ENCODE data around the gene HIP1.

Gene HIP1

GRCh38 chr7:75565132-75565837 is 173.5 kb downstream of the HIP1 start:
- Histone ChIP-seq H3K4me2 (ENCODE audit: low read length) (no peak overlapping the region), H3K79me2 (ENCODE audit: control insufficient read depth, low read length) (no peaks in the 10 kb centered on the region), H4K20me1 (ENCODE audit: control insufficient read depth, insufficient read depth, low read depth, low read length) (no peaks in the 10 kb centered on the region), H3K27ac (ENCODE audit: low read depth, low read length) (no peak overlapping the region), H3K4me3 (ENCODE audit: low read length) (no peak overlapping the region), H3K4me1 (ENCODE audit: control insufficient read depth, low read length) (peaks cover 7% of the 10 kb centered on the region; the same call in 1 of the 2 replicates), H3K9me3 (ENCODE audit: control insufficient read depth, insufficient read depth, low read length) (no peaks in the 10 kb centered on the region), H3K36me3 (ENCODE audit: control insufficient read depth, low read length) (no peaks in the 10 kb centered on the region), H3K9me2 (replicated peaks; ENCODE audit: control insufficient read depth, low read length) (no peaks in the 10 kb centered on the region), H3F3A (ENCODE audit: control insufficient read depth, insufficient read depth) (no peaks in the 10 kb centered on the region), H3K27me3 (ENCODE audit: control insufficient read depth, low read length) (no peaks in the 10 kb centered on the region)
- TF ChIP-seq EZH2phosphoT487 (IDR thresholded peaks at IDR 0.05; ENCODE audit: borderline replicate concordance, low read length) (no peak), CTCF (IDR thresholded peaks at IDR 0.05; ENCODE audit: low read depth, low read length, poor library complexity, severe bottlenecking) (no peak)

- Histone ChIP-seq H3K4me1 (ENCODE audit: control insufficient read depth, low read length) (0 out of 2 replicates have a peak, but pooled peaks cover 4% of the 10 kb centered on the region), H4K20me1 (ENCODE audit: control insufficient read depth, insufficient read depth, low read depth, low read length) (no peaks in the 10 kb centered on the region), H3K27me3 (ENCODE audit: control insufficient read depth, low read length) (no peaks in the 10 kb centered on the region), H3F3A (ENCODE audit: control insufficient read depth, insufficient read depth) (no peaks in the 10 kb centered on the region), H3K9me3 (ENCODE audit: control insufficient read depth, insufficient read depth, low read length) (no peaks in the 10 kb centered on the region), H3K36me3 (ENCODE audit: control insufficient read depth, low read length) (no peaks in the 10 kb centered on the region), H3K4me2 (ENCODE audit: low read length) (no peak overlapping the region), H3K79me2 (ENCODE audit: control insufficient read depth, low read length) (no peaks in the 10 kb centered on the region), H3K9me2 (replicated peaks; ENCODE audit: control insufficient read depth, low read length) (no peaks in the 10 kb centered on the region), H3K27ac (ENCODE audit: low read depth, low read length) (no peak overlapping the region), H3K4me3 (ENCODE audit: low read length) (no peak overlapping the region)
- TF ChIP-seq EZH2phosphoT487 (IDR thresholded peaks at IDR 0.05; ENCODE audit: borderline replicate concordance, low read length) (no peak), CTCF (IDR thresholded peaks at IDR 0.05; ENCODE audit: low read depth, low read length, poor library complexity, severe bottlenecking) (no peak)
These were observed 175.6 kb downstream of the HIP1 start for GRCh38 chr7:75563171-75563570.

GRCh38 chr7:75559976-75560365 is 178.8 kb downstream of the HIP1 start:
- H3K79me2 ChIP-seq (ENCODE audit: control insufficient read depth, low read length): no peaks in the 10 kb centered on the region
- H3K27ac ChIP-seq (ENCODE audit: low read depth, low read length): no peak overlapping the region
- H3K9me2 ChIP-seq (replicated peaks; ENCODE audit: control insufficient read depth, low read length): no peaks in the 10 kb centered on the region
- no peak overlapping the region for H3K4me2 ChIP-seq (ENCODE audit: low read length)
- no peaks in the 10 kb centered on the region for H4K20me1 ChIP-seq (ENCODE audit: control insufficient read depth, insufficient read depth, low read depth, low read length)
- no peaks in the 10 kb centered on the region for H3K9me3 ChIP-seq (ENCODE audit: control insufficient read depth, insufficient read depth, low read length)
- no peaks in the 10 kb centered on the region for H3F3A ChIP-seq (ENCODE audit: control insufficient read depth, insufficient read depth)
- no peak for TF ChIP-seq CTCF (IDR thresholded peaks at IDR 0.05; ENCODE audit: low read depth, low read length, poor library complexity, severe bottlenecking)
- no peak for TF ChIP-seq EZH2phosphoT487 (IDR thresholded peaks at IDR 0.05; ENCODE audit: borderline replicate concordance, low read length)
- no peaks in the 10 kb centered on the region for H3K36me3 ChIP-seq (ENCODE audit: control insufficient read depth, low read length)
- H3K27me3 ChIP-seq (ENCODE audit: control insufficient read depth, low read length): no peaks in the 10 kb centered on the region
- 0 out of 2 replicates have a peak, but pooled peaks cover under 1% of the 10 kb centered on the region for H3K4me1 ChIP-seq (ENCODE audit: control insufficient read depth, low read length)
- no peak overlapping the region for H3K4me3 ChIP-seq (ENCODE audit: low read length)
